Endothelial cell (in vitro differentiated cells): ENCODE results near the gene COQ5. TPM values are rescaled to one million over a fixed set of nuclear protein-coding genes. Genes with fewer than 3 reads are reported as not detected.
A peak's percentile ranks its signal among the peaks of the same experiment; 100 is the strongest.

ENCODE experiments used
- DNase-seq: peaks from one replicate; pipeline ENCODE4 v3.0.0; 2021; ENCODE audit warnings: low spot score
- H3K27ac Mint-ChIP-seq: one replicate; pipeline ENCODE4 v1.8.0; 2021; ENCODE audit warnings: mixed read lengths, inconsistent platforms; ENCODE audit not compliant: unreplicated experiment
- H3K27me3 Mint-ChIP-seq: one replicate; pipeline ENCODE4 v1.8.0; 2021; ENCODE audit warnings: mild to moderate bottlenecking, moderate library complexity, mixed read lengths, inconsistent platforms; ENCODE audit not compliant: unreplicated experiment
- H3K36me3 Mint-ChIP-seq: one replicate; pipeline ENCODE4 v1.8.0; 2021; ENCODE audit warnings: mild to moderate bottlenecking, low read depth, mixed read lengths, inconsistent platforms; ENCODE audit not compliant: unreplicated experiment
- H3K4me1 Mint-ChIP-seq: one replicate; pipeline ENCODE4 v1.8.0; 2021; ENCODE audit warnings: mild to moderate bottlenecking, mixed read lengths, inconsistent platforms; ENCODE audit not compliant: unreplicated experiment
- H3K4me3 Mint-ChIP-seq: one replicate; pipeline ENCODE4 v1.8.0; 2021; ENCODE audit warnings: mild to moderate bottlenecking, mixed read lengths, inconsistent platforms; ENCODE audit not compliant: unreplicated experiment
- H3K9me3 Mint-ChIP-seq: one replicate; pipeline ENCODE4 v1.8.0; 2021; ENCODE audit warnings: mixed read lengths, inconsistent platforms; ENCODE audit not compliant: unreplicated experiment
- total RNA-seq: library from RNA; stranded (reverse); fragmentation: NEBNext Ultra II Directional; extraction: Animal tissue kit (Norgen Biotek cat#: 25700); gene quantifications from one replicate; pipeline ENCODE4 v1.2.1, GENCODE V29; 2021; ENCODE audit not compliant: unreplicated experiment
- TF ChIP-seq, protein P1 (sequence below): fragments of 200-600 bp; sonication (generic); IDR thresholded peaks from one replicate; pipeline ENCODE4 v1.5.0; 2021; ENCODE audit warnings: antibody characterized with exemption; ENCODE audit not compliant: unreplicated experiment

COQ5 gene
- total RNA-seq, 1 donor from 2014 or later, result 27.2 TPM

GRCh38 chr12:120469450-120470149 lies 59.4 kb downstream of the COQ5 start, which contains the start of gene SRSF9:
TSS of gene SRSF9 (minus strand) at chr12:120469748. CDS start at chr12:120469609, 139 bp downstream.
- DNase-seq, result peak; percentile 97
- H3K9me3 Mint-ChIP-seq, result no peaks in the 10 kb centered on the region
- H3K36me3 Mint-ChIP-seq, result peaks cover 13% of the 10 kb centered on the region
- H3K27ac Mint-ChIP-seq, result peak within 1 kb of the TSS; percentile 93
- H3K27me3 Mint-ChIP-seq, result peaks cover 3% of the 10 kb centered on the region
- TF ChIP-seq, protein P1, sequence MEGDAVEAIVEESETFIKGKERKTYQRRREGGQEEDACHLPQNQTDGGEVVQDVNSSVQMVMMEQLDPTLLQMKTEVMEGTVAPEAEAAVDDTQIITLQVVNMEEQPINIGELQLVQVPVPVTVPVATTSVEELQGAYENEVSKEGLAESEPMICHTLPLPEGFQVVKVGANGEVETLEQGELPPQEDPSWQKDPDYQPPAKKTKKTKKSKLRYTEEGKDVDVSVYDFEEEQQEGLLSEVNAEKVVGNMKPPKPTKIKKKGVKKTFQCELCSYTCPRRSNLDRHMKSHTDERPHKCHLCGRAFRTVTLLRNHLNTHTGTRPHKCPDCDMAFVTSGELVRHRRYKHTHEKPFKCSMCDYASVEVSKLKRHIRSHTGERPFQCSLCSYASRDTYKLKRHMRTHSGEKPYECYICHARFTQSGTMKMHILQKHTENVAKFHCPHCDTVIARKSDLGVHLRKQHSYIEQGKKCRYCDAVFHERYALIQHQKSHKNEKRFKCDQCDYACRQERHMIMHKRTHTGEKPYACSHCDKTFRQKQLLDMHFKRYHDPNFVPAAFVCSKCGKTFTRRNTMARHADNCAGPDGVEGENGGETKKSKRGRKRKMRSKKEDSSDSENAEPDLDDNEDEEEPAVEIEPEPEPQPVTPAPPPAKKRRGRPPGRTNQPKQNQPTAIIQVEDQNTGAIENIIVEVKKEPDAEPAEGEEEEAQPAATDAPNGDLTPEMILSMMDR, result peak; percentile 73
- peaks cover 11% of the 10 kb centered on the region for H3K4me1 Mint-ChIP-seq
- H3K4me3 Mint-ChIP-seq, result peak within 1 kb of the TSS; percentile 95

- H3K9me3 Mint-ChIP-seq, result no peaks in the 10 kb centered on the region
- TF ChIP-seq, protein P1, result no peak
- peak overlapping the region; percentile 95 for H3K4me3 Mint-ChIP-seq
- peak overlapping the region; percentile 93 for H3K27ac Mint-ChIP-seq
- H3K27me3 Mint-ChIP-seq, result peaks cover 3% of the 10 kb centered on the region
- peaks cover 10% of the 10 kb centered on the region for H3K4me1 Mint-ChIP-seq
- H3K36me3 Mint-ChIP-seq, result peaks cover 19% of the 10 kb centered on the region
- peak; percentile 57 for DNase-seq
Observed at GRCh38 chr12:120468821-120469449, 60.0 kb downstream of the COQ5 start.

DNA sequence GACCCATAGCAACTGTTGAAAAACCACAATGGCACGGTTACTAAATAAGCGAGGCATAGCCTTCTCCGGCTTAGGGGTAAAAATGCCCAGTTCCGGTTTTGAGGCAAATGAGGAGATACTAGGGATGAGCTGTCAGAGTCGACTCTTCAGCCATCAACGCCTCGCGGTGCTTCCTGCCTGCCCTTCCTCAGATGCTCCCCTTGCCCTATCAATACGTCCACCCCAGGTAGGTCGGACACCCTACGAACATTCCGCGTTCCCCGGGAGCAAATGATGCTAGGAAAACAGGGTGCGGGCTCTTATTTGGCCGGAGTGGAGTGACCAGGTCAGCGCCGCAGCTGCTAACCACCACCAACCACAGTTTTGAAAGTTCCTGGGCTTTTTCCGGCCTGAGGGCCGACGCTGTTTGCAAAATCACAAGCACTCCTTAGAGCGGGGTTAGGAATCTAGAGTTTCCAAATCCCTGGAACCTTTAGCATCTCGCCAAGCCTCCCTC lies 60.6 kb downstream of the COQ5 start:
- TF ChIP-seq, protein P1, result no peak
- Mint-ChIP-seq H3K36me3 (peaks cover 25% of the 10 kb centered on the region), H3K27me3 (peaks cover 5% of the 10 kb centered on the region), H3K4me3 (peak overlapping the region; percentile 95), H3K4me1 (peaks cover 10% of the 10 kb centered on the region), H3K27ac (peak overlapping the region; percentile 93), H3K9me3 (no peaks in the 10 kb centered on the region)
- peak; percentile 60 for DNase-seq

DNA sequence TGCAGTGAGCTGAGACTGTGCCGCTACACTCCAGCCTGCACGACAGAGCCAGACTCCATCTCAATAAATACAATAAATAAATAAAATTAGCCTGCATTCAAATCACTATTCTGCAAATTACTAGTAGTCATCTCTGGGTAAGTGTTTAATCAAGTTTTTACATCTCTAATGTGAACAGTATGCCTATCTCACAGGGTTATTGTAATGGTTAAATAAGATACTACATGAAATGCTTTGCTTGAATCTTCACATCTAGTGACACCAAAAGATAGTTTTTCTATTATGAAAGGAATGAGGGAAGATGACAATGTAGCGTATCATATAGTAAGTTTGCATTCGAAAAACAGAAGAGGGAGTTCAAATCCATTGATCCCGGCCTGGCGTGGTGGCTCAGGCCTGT lies 61.5 kb downstream of the COQ5 start:
- peak overlapping the region; percentile 95 for H3K4me3 Mint-ChIP-seq
- H3K27ac Mint-ChIP-seq, result peak overlapping the region; percentile 71
- H3K4me1 Mint-ChIP-seq, result peaks cover 10% of the 10 kb centered on the region
- TF ChIP-seq, protein P1, result no peak
- H3K9me3 Mint-ChIP-seq, result no peaks in the 10 kb centered on the region
- peaks cover 3% of the 10 kb centered on the region for H3K27me3 Mint-ChIP-seq
- no peak for DNase-seq
- H3K36me3 Mint-ChIP-seq, result peaks cover 26% of the 10 kb centered on the region
